ENCODE results near the gene SLC27A6. TPM values are rescaled to one million over a fixed set of nuclear protein-coding genes. Genes with fewer than 3 reads are reported as not detected.

The SLC27A6 gene
- total RNA-seq, 2 experiments from 2014 or later: not detected

DNA sequence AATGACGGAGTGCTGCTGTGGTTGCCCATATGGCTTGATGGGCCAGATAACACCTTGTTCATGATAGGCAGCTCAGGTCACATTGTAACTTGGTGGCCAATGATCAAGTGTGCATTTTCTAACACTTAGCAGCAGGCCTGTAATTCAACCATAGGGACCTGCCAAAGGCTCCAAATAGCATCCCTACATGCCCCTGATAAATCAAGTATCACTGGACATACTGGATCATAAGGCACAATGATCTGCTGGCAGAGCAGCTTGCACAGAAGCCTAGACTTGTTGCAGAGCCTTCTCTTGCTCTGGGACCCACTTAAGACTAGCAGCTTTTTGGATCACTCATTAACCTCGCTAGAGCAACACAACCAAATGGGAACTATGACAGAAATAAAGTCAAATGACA is 83.2 kb downstream of the SLC27A6 start:
- Mint-ChIP-seq H3K36me3 (ENCODE audit: low read depth) (no peaks in the 10 kb centered on the region), H3K27ac (no peak overlapping the region), H3K9me3 (peaks cover 13% of the 10 kb centered on the region), H3K4me1 (ENCODE audit: low read depth) (no peaks in the 10 kb centered on the region), H3K27me3 (ENCODE audit: low read depth) (peaks cover 2% of the 10 kb centered on the region), H3K4me3 (no peak overlapping the region)
- CTCF ChIA-PET: no interaction called here
- DNase-seq: no peak
- intact Hi-C loops (cut with micrococcal nuclease): no loop called here

DNA sequence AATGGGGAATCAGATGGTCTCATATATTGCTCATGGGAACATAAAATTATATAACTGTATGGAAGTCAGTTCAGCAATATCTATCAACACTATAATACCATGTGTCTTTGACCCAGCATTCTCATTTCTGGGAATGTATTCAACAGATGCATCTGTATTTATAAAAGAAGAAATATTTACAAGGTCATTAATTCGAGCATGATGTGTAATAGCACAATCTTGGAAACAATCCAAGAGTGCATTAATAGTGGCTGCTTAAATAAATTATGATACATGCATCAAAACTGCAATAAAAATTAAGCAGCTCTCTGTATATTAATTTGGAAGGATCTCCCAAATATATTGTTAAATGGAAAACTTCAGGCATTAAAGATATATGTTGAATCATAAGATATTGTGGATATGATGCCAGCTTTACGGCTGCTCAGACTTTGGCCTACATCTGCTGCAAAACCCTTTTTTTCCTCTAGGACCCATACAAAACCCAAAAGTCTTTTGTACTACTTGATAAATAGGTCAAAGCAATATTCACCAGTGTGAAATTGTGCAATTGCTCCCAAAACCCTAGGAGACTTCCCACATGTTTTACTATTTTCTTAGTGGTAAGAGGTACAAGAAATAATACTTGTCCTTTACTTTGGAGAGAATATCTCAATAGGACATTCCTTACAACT is 84.0 kb downstream of the SLC27A6 start:
- intact Hi-C loops (cut with micrococcal nuclease): no loop called here
- CTCF ChIA-PET: no interaction called here
- Mint-ChIP-seq H3K4me1 (ENCODE audit: low read depth) (no peaks in the 10 kb centered on the region), H3K27me3 (ENCODE audit: low read depth) (peaks cover 2% of the 10 kb centered on the region), H3K27ac (no peak overlapping the region), H3K36me3 (ENCODE audit: low read depth) (no peaks in the 10 kb centered on the region), H3K4me3 (no peak overlapping the region), H3K9me3 (peaks cover 8% of the 10 kb centered on the region)
- DNase-seq: no peak

DNA sequence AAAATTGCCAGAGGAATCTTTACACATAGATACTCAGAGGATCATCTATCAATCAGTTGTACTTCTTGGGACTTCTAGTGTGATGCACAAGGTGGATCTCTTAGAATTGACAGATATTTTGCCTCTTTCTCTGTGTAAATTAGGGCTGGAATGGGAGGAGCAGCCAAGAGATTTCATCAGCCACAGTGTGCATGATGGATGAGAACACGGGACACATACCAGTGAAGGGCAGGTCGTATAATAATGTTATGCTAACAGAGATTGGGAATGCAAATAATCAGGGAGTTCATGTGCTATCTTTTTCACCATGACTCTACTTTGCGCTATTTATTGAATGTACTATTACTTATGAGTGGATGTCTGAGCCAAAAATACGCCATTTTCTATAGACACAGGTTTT is 86.0 kb downstream of the SLC27A6 start:
- Mint-ChIP-seq H3K4me1 (ENCODE audit: low read depth) (no peaks in the 10 kb centered on the region), H3K36me3 (ENCODE audit: low read depth) (no peaks in the 10 kb centered on the region), H3K9me3 (no peaks in the 10 kb centered on the region), H3K27me3 (ENCODE audit: low read depth) (peaks cover 16% of the 10 kb centered on the region), H3K27ac (no peak overlapping the region), H3K4me3 (no peak overlapping the region)
- intact Hi-C loops (cut with micrococcal nuclease): loop anchor here (5.0 kb wide), 1 partner anchor 144 kb away; no protein-coding TSS in a partner anchor
- CTCF ChIA-PET: no interaction called here
- DNase-seq: no peak

DNA sequence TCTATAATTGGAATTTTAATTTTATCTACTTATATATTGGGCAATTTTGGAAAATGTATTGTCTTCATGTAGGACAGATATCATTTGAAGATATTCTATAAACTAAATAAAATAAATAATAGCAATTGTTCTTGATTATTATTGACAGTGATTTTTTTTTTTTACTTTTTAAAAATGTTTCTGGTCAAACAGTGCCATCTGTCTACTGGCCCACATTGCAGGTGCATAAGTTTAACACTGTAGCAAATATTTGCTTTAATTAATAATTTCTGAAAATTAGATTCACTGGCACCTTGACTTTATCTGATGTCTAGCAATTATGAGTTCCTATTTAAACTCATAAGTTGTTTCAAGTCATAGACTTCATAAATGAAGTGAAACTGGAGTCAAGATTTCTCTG is 88.2 kb downstream of the SLC27A6 start:
- Mint-ChIP-seq H3K4me3 (no peak overlapping the region), H3K36me3 (ENCODE audit: low read depth) (no peaks in the 10 kb centered on the region), H3K27me3 (ENCODE audit: low read depth) (peaks cover 20% of the 10 kb centered on the region), H3K9me3 (no peaks in the 10 kb centered on the region), H3K4me1 (ENCODE audit: low read depth) (no peaks in the 10 kb centered on the region), H3K27ac (no peak overlapping the region)
- no peak for DNase-seq
- intact Hi-C loops (cut with micrococcal nuclease): loop anchor here (5.0 kb wide), 1 partner anchor 146 kb away; no protein-coding TSS in a partner anchor
- CTCF ChIA-PET: interaction anchor here (0.6 to 0.7 kb wide), 3 partner anchors 18 to 543 kb away, joined by 3 to 6 read pairs (median 3); no protein-coding TSS in a partner anchor

DNA sequence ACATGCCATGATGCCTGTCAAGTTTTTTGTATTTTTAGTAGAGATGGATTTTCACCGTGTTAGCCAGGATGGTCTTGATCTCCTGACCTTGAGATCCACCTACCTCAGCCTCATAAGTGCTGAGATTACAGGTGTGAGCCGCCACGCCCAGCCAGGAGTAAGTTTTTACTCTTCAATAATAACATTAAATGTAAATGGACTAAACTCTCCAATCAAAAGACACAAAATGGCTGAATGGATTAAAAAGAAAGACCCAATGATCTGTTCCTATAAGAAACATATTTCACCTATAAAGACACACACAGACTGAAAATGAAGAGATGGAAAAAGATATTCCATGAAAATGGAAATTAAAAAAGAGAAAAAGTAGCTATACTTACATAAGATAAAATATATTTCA is 92.0 kb downstream of the SLC27A6 start:
- Mint-ChIP-seq H3K27me3 (ENCODE audit: low read depth) (peaks cover 24% of the 10 kb centered on the region), H3K4me1 (ENCODE audit: low read depth) (no peaks in the 10 kb centered on the region), H3K4me3 (no peak overlapping the region), H3K9me3 (no peaks in the 10 kb centered on the region), H3K36me3 (ENCODE audit: low read depth) (no peaks in the 10 kb centered on the region), H3K27ac (no peak overlapping the region)
- CTCF ChIA-PET: no interaction called here
- no peak for DNase-seq
- intact Hi-C loops (cut with micrococcal nuclease): no loop called here

DNA sequence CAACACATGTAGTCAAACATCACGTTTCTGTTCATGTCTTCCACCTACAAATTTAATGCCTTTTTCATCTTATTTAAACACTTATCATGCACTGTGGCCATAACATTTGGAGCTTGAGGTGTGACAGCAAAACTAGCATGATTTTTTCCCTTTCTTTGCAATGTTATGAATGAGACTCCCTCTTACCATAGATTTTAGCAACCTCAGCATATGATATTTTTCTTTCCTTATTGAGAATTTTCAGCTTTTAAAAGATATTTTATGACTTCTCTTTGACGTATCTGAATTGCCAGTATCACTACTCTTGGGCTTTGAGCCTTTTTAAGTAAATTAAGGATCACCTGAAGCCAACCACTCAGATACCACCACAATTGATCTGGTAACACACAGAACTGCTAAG is 96.6 kb downstream of the SLC27A6 start:
- peaks cover 10% of the 10 kb centered on the region for H3K27me3 Mint-ChIP-seq (ENCODE audit: low read depth)
- CTCF ChIA-PET: no interaction called here
- no peaks in the 10 kb centered on the region for H3K9me3 Mint-ChIP-seq
- no peak overlapping the region for H3K4me3 Mint-ChIP-seq
- H3K4me1 Mint-ChIP-seq (ENCODE audit: low read depth): no peaks in the 10 kb centered on the region
- H3K36me3 Mint-ChIP-seq (ENCODE audit: low read depth): no peaks in the 10 kb centered on the region
- DNase-seq: no peak
- intact Hi-C loops (cut with micrococcal nuclease): no loop called here
- H3K27ac Mint-ChIP-seq: no peak overlapping the region

DNA sequence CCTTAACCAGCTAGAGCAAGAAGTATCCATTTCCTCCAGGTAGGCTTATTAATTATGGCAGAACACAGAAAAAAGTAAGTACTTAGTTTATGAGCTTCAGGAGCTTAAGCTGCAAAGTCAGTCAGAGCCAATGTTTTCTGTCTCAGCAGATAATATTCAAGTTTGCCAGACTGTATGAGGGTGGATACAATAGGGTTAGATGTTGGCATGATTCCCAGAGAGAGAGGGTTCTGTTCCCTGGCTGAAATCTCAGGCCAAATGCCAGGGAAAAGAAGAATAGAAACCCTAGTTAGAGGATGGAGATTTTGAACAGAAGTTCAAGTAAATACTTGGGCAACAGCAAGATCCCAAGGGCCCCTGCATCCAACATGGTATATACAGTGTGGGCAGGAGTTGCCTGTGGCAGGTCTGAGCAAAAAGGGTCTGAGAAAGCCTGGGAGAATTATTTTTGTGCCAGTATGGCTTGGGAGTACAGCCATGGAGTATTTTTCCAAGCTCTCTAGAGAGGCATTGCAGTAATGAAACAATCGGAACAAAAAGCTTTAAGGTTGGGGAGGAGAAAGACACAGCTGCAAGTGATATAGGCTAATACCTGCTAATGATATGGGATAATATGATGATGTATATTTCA is 98.3 kb downstream of the SLC27A6 start:
- Mint-ChIP-seq H3K36me3 (ENCODE audit: low read depth) (no peaks in the 10 kb centered on the region), H3K4me1 (ENCODE audit: low read depth) (no peaks in the 10 kb centered on the region), H3K4me3 (no peak overlapping the region), H3K27me3 (ENCODE audit: low read depth) (peaks cover 6% of the 10 kb centered on the region), H3K9me3 (no peaks in the 10 kb centered on the region), H3K27ac (no peak overlapping the region)
- intact Hi-C loops (cut with micrococcal nuclease): no loop called here
- CTCF ChIA-PET: no interaction called here
- no peak for DNase-seq

DNA sequence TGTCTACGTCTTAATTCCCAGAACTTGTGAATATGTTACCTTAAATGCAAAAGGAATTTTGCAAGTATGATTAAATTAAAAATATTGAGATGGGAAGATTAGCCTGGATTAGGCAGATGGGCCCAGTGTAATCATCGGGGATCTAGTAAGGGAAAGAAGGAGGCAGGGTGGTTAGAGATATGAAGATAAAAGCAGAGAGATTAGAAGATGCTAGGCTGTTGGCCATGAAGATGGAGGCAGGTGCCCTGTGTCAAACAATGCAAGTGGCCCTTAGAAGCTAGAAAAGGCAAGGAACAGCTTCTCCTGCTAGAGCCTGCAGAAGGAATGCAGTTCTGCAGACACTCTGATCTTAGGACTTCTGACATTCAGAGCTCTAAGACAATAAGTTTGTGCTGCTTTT is 100.4 kb downstream of the SLC27A6 start:
- intact Hi-C loops (cut with micrococcal nuclease): no loop called here
- no peaks in the 10 kb centered on the region for H3K36me3 Mint-ChIP-seq (ENCODE audit: low read depth)
- no peaks in the 10 kb centered on the region for H3K27me3 Mint-ChIP-seq (ENCODE audit: low read depth)
- no peak overlapping the region for H3K27ac Mint-ChIP-seq
- no peak for DNase-seq
- no peak overlapping the region for H3K4me3 Mint-ChIP-seq
- CTCF ChIA-PET: no interaction called here
- no peaks in the 10 kb centered on the region for H3K9me3 Mint-ChIP-seq
- no peaks in the 10 kb centered on the region for H3K4me1 Mint-ChIP-seq (ENCODE audit: low read depth)

DNA sequence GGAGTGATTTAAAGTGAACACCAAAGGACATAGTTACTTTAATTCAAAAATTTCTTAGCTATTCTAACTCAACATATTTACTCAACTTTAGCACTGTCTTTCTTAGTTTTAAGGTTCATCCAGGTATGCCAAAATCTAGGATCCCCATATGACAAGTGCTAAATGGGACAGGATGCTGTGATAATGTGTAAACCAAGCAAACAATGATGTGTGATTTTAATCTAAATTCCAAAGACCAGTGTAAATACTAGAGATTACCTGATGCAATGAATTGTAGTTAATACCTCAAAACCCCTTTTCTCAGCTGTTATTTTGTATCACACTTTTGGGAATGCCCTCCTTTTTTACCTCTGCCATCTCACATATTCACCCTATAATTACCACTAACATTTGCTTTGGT is 102.5 kb downstream of the SLC27A6 start:
- intact Hi-C loops (cut with micrococcal nuclease): no loop called here
- no peaks in the 10 kb centered on the region for H3K27me3 Mint-ChIP-seq (ENCODE audit: low read depth)
- no peak overlapping the region for H3K27ac Mint-ChIP-seq
- H3K4me1 Mint-ChIP-seq (ENCODE audit: low read depth): no peaks in the 10 kb centered on the region
- no peak for DNase-seq
- H3K9me3 Mint-ChIP-seq: no peaks in the 10 kb centered on the region
- no peak overlapping the region for H3K4me3 Mint-ChIP-seq
- no peaks in the 10 kb centered on the region for H3K36me3 Mint-ChIP-seq (ENCODE audit: low read depth)
- CTCF ChIA-PET: no interaction called here

DNA sequence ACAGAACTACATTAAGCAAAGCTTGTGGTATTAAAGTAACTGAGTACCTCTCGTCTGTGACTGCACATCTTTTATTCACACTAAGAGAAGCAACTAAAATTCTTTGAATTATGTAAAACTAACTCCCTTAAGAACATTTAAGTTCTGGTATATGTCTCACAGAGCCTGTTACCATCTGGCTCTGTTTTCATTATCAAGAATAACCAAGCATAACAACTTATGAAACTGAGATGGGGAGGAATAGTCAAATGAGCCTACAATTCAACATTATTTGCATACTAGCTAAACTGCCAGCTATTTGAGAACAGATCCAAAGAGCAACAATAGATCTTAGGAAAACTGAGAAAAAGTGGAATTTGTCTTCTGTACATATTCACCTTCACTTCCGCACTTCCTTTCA is 104.0 kb downstream of the SLC27A6 start:
- CTCF ChIA-PET: no interaction called here
- no peaks in the 10 kb centered on the region for H3K27me3 Mint-ChIP-seq (ENCODE audit: low read depth)
- DNase-seq: no peak

DNA sequence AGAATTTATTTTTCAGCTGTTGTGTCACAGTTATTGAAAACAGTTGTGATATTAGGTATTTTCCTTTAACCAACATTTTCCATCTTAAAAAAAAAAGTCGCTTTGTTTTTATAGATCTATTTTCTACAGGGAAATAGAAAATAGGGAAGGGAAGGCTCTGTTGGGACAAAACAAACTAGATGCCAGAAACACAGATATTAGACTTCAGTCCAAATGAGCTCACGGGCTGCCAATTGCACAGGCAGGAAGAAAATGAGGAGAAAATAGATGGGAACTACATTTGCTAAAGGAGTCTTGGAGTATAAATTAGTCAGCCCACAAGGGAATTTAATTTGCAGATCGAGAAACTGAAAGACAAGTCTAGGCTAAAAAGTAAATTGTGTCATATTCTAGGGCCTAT is 107.8 kb downstream of the SLC27A6 start:
- Mint-ChIP-seq H3K4me1 (ENCODE audit: low read depth) (no peaks in the 10 kb centered on the region), H3K27me3 (ENCODE audit: low read depth) (peaks cover 2% of the 10 kb centered on the region), H3K27ac (no peak overlapping the region), H3K4me3 (no peak overlapping the region), H3K36me3 (ENCODE audit: low read depth) (no peaks in the 10 kb centered on the region), H3K9me3 (no peaks in the 10 kb centered on the region)
- no peak for DNase-seq
- intact Hi-C loops (cut with micrococcal nuclease): no loop called here
- CTCF ChIA-PET: no interaction called here

More for the DNA sequence above, 104.0 kb downstream of the SLC27A6 start:
- Mint-ChIP-seq H3K9me3 (no peaks in the 10 kb centered on the region), H3K36me3 (ENCODE audit: low read depth) (no peaks in the 10 kb centered on the region), H3K4me1 (ENCODE audit: low read depth) (no peaks in the 10 kb centered on the region), H3K4me3 (no peak overlapping the region), H3K27ac (no peak overlapping the region)
- intact Hi-C loops (cut with micrococcal nuclease): no loop called here

DNA sequence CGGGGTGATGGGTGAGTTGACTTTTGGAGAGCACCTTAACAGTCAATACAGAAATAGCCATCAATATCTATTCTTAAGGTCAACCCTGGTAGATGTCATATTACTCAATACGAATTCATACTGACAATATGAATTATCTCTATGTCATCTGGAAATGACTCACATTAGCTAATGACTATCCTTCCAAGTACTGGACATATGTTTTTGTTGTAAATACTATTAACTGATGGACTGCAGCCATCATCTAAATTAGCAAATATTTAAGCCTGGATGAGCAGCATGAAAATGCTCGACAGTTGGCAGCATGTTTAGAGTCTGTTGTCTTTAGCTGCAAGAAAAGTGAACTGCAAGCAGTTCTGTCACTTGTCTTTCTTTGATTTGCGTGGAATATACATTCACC is 109.6 kb downstream of the SLC27A6 start:
- no peak overlapping the region for H3K27ac Mint-ChIP-seq
- no peaks in the 10 kb centered on the region for H3K36me3 Mint-ChIP-seq (ENCODE audit: low read depth)
- CTCF ChIA-PET: no interaction called here
- no peak overlapping the region for H3K4me3 Mint-ChIP-seq
- H3K4me1 Mint-ChIP-seq (ENCODE audit: low read depth): no peaks in the 10 kb centered on the region
- H3K9me3 Mint-ChIP-seq: no peaks in the 10 kb centered on the region
- intact Hi-C loops (cut with micrococcal nuclease): no loop called here
- peaks cover 2% of the 10 kb centered on the region for H3K27me3 Mint-ChIP-seq (ENCODE audit: low read depth)
- no peak for DNase-seq

DNA sequence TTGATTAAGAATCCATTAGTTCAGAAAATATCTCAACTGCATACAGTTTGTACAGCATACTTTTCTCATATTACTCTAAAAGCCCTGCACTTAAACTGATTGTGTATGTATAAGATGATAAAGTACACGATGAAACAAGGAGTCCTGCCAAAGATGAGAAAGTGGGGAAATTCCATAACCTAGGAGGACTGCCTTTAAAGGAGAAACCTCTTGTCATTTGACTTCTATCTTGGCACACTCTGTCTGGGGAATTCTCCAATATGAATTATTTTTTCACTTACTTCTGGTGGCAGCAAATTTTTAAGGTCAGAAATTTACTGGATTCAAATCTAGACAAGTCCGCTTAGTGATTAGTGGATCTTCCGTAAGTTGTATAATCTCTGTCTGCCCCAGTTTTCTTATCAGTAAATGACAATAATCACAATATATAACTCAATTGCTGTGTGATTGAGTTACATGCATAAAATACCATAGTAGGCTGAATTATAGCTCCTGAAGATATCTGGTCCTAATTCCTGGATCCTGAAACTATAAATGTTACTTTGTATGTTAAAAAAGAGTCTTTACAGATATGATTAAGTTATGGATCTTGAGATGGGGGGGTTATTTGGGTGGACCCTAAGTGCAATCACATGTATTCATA is 112.3 kb downstream of the SLC27A6 start:
- Mint-ChIP-seq H3K27me3 (ENCODE audit: low read depth) (peaks cover 2% of the 10 kb centered on the region), H3K27ac (no peak overlapping the region), H3K4me3 (no peak overlapping the region), H3K36me3 (ENCODE audit: low read depth) (no peaks in the 10 kb centered on the region), H3K4me1 (ENCODE audit: low read depth) (no peaks in the 10 kb centered on the region), H3K9me3 (no peaks in the 10 kb centered on the region)
- CTCF ChIA-PET: no interaction called here
- DNase-seq: no peak
- intact Hi-C loops (cut with micrococcal nuclease): no loop called here

Measured in activated naive CD4-positive, alpha-beta T cell treated with anti-CD3 and anti-CD28 coated beads for 36 hours (primary cell).